Calu3 (cell line): Measurements from ENCODE around the gene SAGE1. TPM values are rescaled to one million over a fixed set of nuclear protein-coding genes. Genes with fewer than 3 reads are reported as not detected.

Experiments used
- BruUV-seq: library from RNA; stranded (reverse); fragments of 400-500 nt; replicated peaks from 2 replicates; lab custom pipeline; 2021; lab: Mats Ljungman, UMichigan
- CTCF ChIA-PET: fragments of 300-600 bp; sonication (Branson Sonifier 250); formaldehyde crosslinking; loops from one replicate; lab custom pipeline; 2022; ENCODE audit warnings: antibody characterized with exemption; lab: Charles Lee
- DNase-seq: peaks from one replicate; pipeline ENCODE4 v3.0.0; 2022
- H3K27ac Mint-ChIP-seq: one replicate; pipeline ENCODE4 v1.8.0; 2022; ENCODE audit warnings: mixed read lengths; ENCODE audit not compliant: unreplicated experiment
- H3K27me3 Mint-ChIP-seq: one replicate; pipeline ENCODE4 v1.8.0; 2022; ENCODE audit warnings: mixed read lengths; ENCODE audit not compliant: unreplicated experiment
- H3K36me3 Mint-ChIP-seq: one replicate; pipeline ENCODE4 v1.8.0; 2022; ENCODE audit warnings: mild to moderate bottlenecking, moderate library complexity, mixed read lengths; ENCODE audit not compliant: insufficient read depth, unreplicated experiment
- H3K4me1 Mint-ChIP-seq: one replicate; pipeline ENCODE4 v1.8.0; 2022; ENCODE audit warnings: mild to moderate bottlenecking, low read depth, mixed read lengths; ENCODE audit not compliant: unreplicated experiment
- H3K4me3 Mint-ChIP-seq: one replicate; pipeline ENCODE4 v1.8.0; 2022; ENCODE audit warnings: mild to moderate bottlenecking, low read depth, moderate library complexity, mixed read lengths; ENCODE audit not compliant: unreplicated experiment
- H3K9me3 Mint-ChIP-seq: one replicate; pipeline ENCODE4 v1.8.0; 2022; ENCODE audit warnings: low read depth, mixed read lengths; ENCODE audit not compliant: unreplicated experiment
- intact Hi-C: fragments of 100-400 bp; cut with micrococcal nuclease; formaldehyde crosslinking; loops from one replicate; pipeline ENCODE4 v1.10.0; 2022; ENCODE audit not compliant: unreplicated experiment
- total RNA-seq: library from RNA; stranded (reverse); gene quantifications from 2 replicates; pipeline ENCODE4 v1.2.3, GENCODE V29; 2022
- TF ChIP-seq, protein P1 (sequence below): fragments of 200-600 bp; IDR thresholded peaks from one replicate; pipeline ENCODE4 v1.8.0; 2022; ENCODE audit warnings: antibody characterized with exemption; ENCODE audit not compliant: unreplicated experiment

Gene SAGE1
- total RNA-seq, 1 experiment from 2014 or later: not detected

GRCh38 chrX:135951291-135951690 lies 57.8 kb downstream of the SAGE1 start:
- H3K27me3 Mint-ChIP-seq: no peaks in the 10 kb centered on the region
- DNase-seq: no peak
- CTCF ChIA-PET: no interaction called here
- H3K27ac Mint-ChIP-seq: no peak overlapping the region
- no peaks in the 10 kb centered on the region for H3K4me1 Mint-ChIP-seq
- intact Hi-C loops: no loop called here
- H3K36me3 Mint-ChIP-seq: no peaks in the 10 kb centered on the region
- TF ChIP-seq, protein P1, sequence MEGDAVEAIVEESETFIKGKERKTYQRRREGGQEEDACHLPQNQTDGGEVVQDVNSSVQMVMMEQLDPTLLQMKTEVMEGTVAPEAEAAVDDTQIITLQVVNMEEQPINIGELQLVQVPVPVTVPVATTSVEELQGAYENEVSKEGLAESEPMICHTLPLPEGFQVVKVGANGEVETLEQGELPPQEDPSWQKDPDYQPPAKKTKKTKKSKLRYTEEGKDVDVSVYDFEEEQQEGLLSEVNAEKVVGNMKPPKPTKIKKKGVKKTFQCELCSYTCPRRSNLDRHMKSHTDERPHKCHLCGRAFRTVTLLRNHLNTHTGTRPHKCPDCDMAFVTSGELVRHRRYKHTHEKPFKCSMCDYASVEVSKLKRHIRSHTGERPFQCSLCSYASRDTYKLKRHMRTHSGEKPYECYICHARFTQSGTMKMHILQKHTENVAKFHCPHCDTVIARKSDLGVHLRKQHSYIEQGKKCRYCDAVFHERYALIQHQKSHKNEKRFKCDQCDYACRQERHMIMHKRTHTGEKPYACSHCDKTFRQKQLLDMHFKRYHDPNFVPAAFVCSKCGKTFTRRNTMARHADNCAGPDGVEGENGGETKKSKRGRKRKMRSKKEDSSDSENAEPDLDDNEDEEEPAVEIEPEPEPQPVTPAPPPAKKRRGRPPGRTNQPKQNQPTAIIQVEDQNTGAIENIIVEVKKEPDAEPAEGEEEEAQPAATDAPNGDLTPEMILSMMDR: no peak
- no peaks in the 10 kb centered on the region for H3K9me3 Mint-ChIP-seq
- no TSS peak for BruUV-seq
- no peak overlapping the region for H3K4me3 Mint-ChIP-seq

Other genes starting within 250 kb of the SAGE1 start
- not detected in 2 replicates for gene CT45A1, start 180.1 kb upstream of the SAGE1 start, total RNA-seq
- not detected in 2 replicates for gene CT45A3, start 125.5 kb upstream of the SAGE1 start, total RNA-seq
- not detected in 2 replicates for gene CT45A5, start 108.2 kb upstream of the SAGE1 start, total RNA-seq
- not detected in 2 replicates for gene CT45A6, start 90.9 kb upstream of the SAGE1 start, total RNA-seq
- not detected in 2 replicates for gene CT45A2, start 73.7 kb upstream of the SAGE1 start, total RNA-seq
- gene CT45A7, start 56.4 kb upstream of the SAGE1 start, total RNA-seq: not detected in 2 replicates
- not detected in 2 replicates for gene CT45A8, start 39.2 kb upstream of the SAGE1 start, total RNA-seq
- gene CT45A9, start 21.9 kb upstream of the SAGE1 start, total RNA-seq: not detected in 2 replicates
- gene CT45A10, start 272 bp upstream of the SAGE1 start, total RNA-seq: not detected in 2 replicates
- 33.0 and 37.1 TPM in 2 replicates for gene MMGT1, start 80.3 kb downstream of the SAGE1 start, total RNA-seq
- gene SLC9A6, start 91.7 kb downstream of the SAGE1 start, total RNA-seq: 19.7 and 21.7 TPM in 2 replicates